ENCODE data around the gene NFKBIE. TPM values are rescaled to one million over a fixed set of nuclear protein-coding genes. Genes with fewer than 3 reads are reported as not detected.

NFKBIE gene
- total and polyA plus RNA-seq, 9 of the 15 experiments (the other 6 are each of a cell fraction or from before 2014, with no cell fraction given), result 2.1 to 16.4 (median 11.7) TPM

GRCh38 chr6:44304282-44305199 is 39.2 kb upstream of the NFKBIE start (continued):
- TF ChIP-seq RAD21 (CRISPR knock-in tag; conservative IDR thresholded peaks at IDR 0.05 in 1 of 2, IDR thresholded peaks at IDR 0.05 in 1 of 2), result peak; percentile 48 to 59
- TF ChIP-seq KLF13 (tag; IDR thresholded peaks at IDR 0.05; ENCODE audit: borderline replicate concordance, low read depth), result no peak
- peak; percentile 42 for TF ChIP-seq MAX (CRISPR knock-in tag; IDR thresholded peaks at IDR 0.05)
- peak; percentile 83 for TF ChIP-seq NFE2 (IDR thresholded peaks at IDR 0.05; ENCODE audit: low read depth)
- no peak for TF ChIP-seq PHB2 (IDR thresholded peaks at IDR 0.05; ENCODE audit: low read depth)
- TF ChIP-seq SMARCA4 (IDR thresholded peaks at IDR 0.05), result no peak
- TF ChIP-seq IFI16 (CRISPR knock-in tag; IDR thresholded peaks at IDR 0.05), result no peak
- 0 out of 2 replicates have a peak, but pooled peaks have one; percentile 35 for TF ChIP-seq E2F5 (CRISPR knock-in tag; IDR thresholded peaks at IDR 0.05)
- no peak for TF ChIP-seq SRSF7 (optimal IDR thresholded peaks at IDR 0.05; ENCODE audit: low read depth, low read length)
- TF ChIP-seq SOX6 (IDR thresholded peaks at IDR 0.05), result no peak
- no peak for TF ChIP-seq SAFB2 (IDR thresholded peaks at IDR 0.05; ENCODE audit: borderline replicate concordance, low read depth, low read length, severe bottlenecking)
- TF ChIP-seq USF2 (CRISPR knock-in tag; IDR thresholded peaks at IDR 0.05), result no peak
- 0 out of 2 replicates have a peak, but pooled peaks have one; percentile 5 for TF ChIP-seq ETS1 (conservative IDR thresholded peaks at IDR 0.05; ENCODE audit: control insufficient read depth, low read depth, low read length)
- TF ChIP-seq BCLAF1 (IDR thresholded peaks at IDR 0.05; ENCODE audit: borderline replicate concordance in 1 of 2, control insufficient read depth in 1 of 2, low read depth in 2 of 2, low read length in 1 of 2), result no peak
- TF ChIP-seq ETV1 (tag; conservative IDR thresholded peaks at IDR 0.05; ENCODE audit: low read depth), result 0 out of 2 replicates have a peak, but pooled peaks have one; percentile 21
- TF ChIP-seq ZBTB33 (CRISPR knock-in tag; IDR thresholded peaks at IDR 0.05), result peak; percentile 99
